Measurements from ENCODE around the gene RGS12. TPM values are rescaled to one million over a fixed set of nuclear protein-coding genes. Genes with fewer than 3 reads are reported as not detected.
A peak's percentile ranks its signal among the peaks of the same experiment; 100 is the strongest.

RGS12 gene
- total RNA-seq, 1 donor from 2014 or later, result 28.2 TPM

DNA sequence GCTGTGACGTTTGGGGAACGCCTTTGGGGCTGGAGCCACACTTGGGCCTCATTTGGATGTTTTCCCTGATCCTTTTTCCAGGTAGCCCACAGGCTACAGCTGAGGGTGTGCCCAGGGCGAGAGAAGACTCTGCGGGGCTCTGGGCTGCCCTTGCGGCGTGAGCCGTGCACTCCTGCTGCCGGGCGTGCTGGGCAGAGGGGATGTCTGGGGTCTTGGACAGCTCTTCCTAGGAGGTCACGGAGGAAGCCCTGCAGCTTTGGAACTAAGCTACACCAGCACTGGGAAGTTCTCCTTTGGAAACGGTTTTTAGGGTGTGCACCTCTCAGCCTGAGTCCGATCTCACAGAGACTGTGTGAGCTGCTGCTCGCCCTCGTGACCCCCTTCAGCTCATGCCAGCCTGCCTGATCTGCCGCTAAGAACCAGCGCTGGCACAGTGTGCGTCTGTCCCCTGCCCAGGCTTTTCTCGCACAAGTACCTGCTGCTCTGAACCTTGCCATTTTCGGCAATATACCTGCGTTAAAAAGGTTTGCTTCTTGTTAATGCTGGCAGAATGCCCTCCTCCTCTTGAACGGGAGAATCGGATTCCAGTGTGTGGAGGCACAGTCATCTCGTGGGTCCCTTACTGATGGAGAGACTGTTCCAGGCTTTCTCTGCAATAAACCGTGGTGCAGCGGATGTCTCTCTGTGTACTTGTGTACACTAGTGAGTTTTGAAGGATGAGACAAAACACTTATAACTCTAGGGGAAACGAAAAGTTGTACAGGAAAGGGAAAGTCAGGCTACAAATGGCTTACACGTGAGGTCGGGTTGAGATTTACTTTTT, 29.6 kb upstream of the RGS12 start:
- H3K9ac ChIP-seq (ENCODE audit: low read depth in 1 of 3, low read length in 3 of 3), result no peak overlapping the region
- H3K4me1 ChIP-seq (ENCODE audit: control insufficient read depth in 3 of 3, insufficient read depth in 3 of 3, low read length in 3 of 3), result peaks cover 0 to 2% (median 0%) of the 10 kb centered on the region in 3 donors
- H3K4me3 ChIP-seq (ENCODE audit: low read length in 3 of 3), result no peak overlapping the region
- peaks cover 0 to 2% (median 0%) of the 10 kb centered on the region in 3 donors for H3K36me3 ChIP-seq (ENCODE audit: control insufficient read depth in 3 of 3, insufficient read depth in 3 of 3, low read length in 3 of 3)
- no peaks in the 10 kb centered on the region for H3K27me3 ChIP-seq (ENCODE audit: control insufficient read depth in 3 of 3, insufficient read depth in 3 of 3, low read length in 3 of 3)
- H3K27ac ChIP-seq (ENCODE audit: low read depth, low read length), result no peak overlapping the region
- no peaks in the 10 kb centered on the region for H3K9me3 ChIP-seq (ENCODE audit: control insufficient read depth in 3 of 3, low read length in 3 of 3)

DNA sequence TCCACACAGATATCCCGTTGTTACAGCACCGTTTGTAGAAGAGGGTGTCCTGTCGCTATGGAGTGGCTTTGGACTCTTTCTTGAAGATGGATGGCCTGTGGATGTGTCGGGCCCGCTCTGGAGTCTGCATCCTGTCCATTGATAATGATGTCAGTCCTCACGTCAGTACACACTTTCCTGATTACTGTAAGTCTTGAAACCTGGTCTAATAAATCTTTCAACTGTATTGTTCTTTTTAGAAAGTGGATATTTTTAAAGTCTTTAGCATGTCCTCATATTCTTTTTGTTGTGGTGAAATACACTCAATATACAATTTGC, 29.0 kb upstream of the RGS12 start:
- Histone ChIP-seq H3K9ac (ENCODE audit: low read depth in 1 of 3, low read length in 3 of 3) (no peak overlapping the region), H3K27me3 (ENCODE audit: control insufficient read depth in 3 of 3, insufficient read depth in 3 of 3, low read length in 3 of 3) (no peaks in the 10 kb centered on the region), H3K36me3 (ENCODE audit: control insufficient read depth in 3 of 3, insufficient read depth in 3 of 3, low read length in 3 of 3) (peaks cover 0 to 2% (median 0%) of the 10 kb centered on the region in 3 donors), H3K9me3 (ENCODE audit: control insufficient read depth in 3 of 3, low read length in 3 of 3) (no peaks in the 10 kb centered on the region), H3K4me1 (ENCODE audit: control insufficient read depth in 3 of 3, insufficient read depth in 3 of 3, low read length in 3 of 3) (peaks cover 0 to 8% (median 0%) of the 10 kb centered on the region in 3 donors), H3K27ac (ENCODE audit: low read depth, low read length) (no peak overlapping the region), H3K4me3 (ENCODE audit: low read length in 3 of 3) (no peak overlapping the region)

GRCh38 chr4:3266076-3266475, 26.7 kb upstream of the RGS12 start:
- Histone ChIP-seq H3K36me3 (ENCODE audit: control insufficient read depth in 3 of 3, insufficient read depth in 3 of 3, low read length in 3 of 3) (peaks cover 0 to 2% (median 0%) of the 10 kb centered on the region in 3 donors), H3K27ac (ENCODE audit: low read depth, low read length) (no peak overlapping the region), H3K27me3 (ENCODE audit: control insufficient read depth in 3 of 3, insufficient read depth in 3 of 3, low read length in 3 of 3) (no peaks in the 10 kb centered on the region), H3K4me3 (ENCODE audit: low read length in 3 of 3) (no peak overlapping the region), H3K9me3 (ENCODE audit: control insufficient read depth in 3 of 3, low read length in 3 of 3) (no peaks in the 10 kb centered on the region), H3K9ac (ENCODE audit: low read depth in 1 of 3, low read length in 3 of 3) (no peak overlapping the region), H3K4me1 (ENCODE audit: control insufficient read depth in 3 of 3, insufficient read depth in 3 of 3, low read length in 3 of 3) (peaks cover 14 to 25% (median 16%) of the 10 kb centered on the region in 3 donors)

DNA sequence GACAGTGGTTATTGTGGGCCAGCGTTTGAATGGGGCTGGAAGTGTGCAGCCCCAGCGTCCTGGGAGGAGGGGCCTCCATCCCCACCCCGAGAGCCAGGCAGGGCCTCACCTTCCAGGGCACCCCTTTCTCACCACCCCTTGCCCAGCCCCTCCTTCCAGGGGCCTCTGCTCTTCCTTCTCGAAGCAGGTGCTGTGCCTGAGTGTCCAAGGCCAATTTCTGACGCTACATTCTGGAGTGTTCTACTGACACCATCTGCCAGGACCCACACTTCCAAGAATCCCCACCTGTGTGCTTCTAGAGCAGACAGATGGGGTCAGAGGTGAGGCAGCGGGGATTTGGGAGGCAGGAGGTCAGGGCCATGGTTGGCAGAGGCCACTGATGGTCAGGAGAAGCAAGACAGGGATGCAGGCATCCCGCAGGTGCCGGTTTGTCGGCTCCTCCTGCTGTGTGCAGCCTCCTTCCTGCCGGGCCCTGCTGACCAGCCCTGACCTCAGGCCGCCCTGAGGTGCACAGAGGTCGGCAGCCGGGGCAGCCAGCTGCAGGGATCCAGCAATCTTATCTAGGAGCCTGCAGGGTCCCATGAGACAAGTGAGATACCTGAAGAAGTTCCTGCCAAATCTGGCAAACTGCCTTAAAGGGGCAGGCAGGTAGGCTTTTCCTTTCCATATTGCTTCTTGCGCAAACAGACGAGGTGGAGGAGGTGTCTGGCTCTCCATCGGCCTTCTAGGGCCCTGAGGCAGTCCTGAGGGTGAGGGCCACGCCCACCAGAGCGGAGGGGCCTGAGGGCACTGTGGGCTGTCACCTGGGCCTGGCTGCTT, 25.0 kb upstream of the RGS12 start:
- Histone ChIP-seq H3K9ac (ENCODE audit: low read depth in 1 of 3, low read length in 3 of 3) (no peak overlapping the region), H3K4me1 (ENCODE audit: control insufficient read depth in 3 of 3, insufficient read depth in 3 of 3, low read length in 3 of 3) (peaks cover 14 to 25% (median 16%) of the 10 kb centered on the region in 3 donors), H3K27ac (ENCODE audit: low read depth, low read length) (no peak overlapping the region), H3K27me3 (ENCODE audit: control insufficient read depth in 3 of 3, insufficient read depth in 3 of 3, low read length in 3 of 3) (no peaks in the 10 kb centered on the region), H3K36me3 (ENCODE audit: control insufficient read depth in 3 of 3, insufficient read depth in 3 of 3, low read length in 3 of 3) (peaks cover 0 to 2% (median 0%) of the 10 kb centered on the region in 3 donors), H3K9me3 (ENCODE audit: control insufficient read depth in 3 of 3, low read length in 3 of 3) (no peaks in the 10 kb centered on the region), H3K4me3 (ENCODE audit: low read length in 3 of 3) (no peak overlapping the region)

- Histone ChIP-seq H3K27me3 (ENCODE audit: control insufficient read depth in 3 of 3, insufficient read depth in 3 of 3, low read length in 3 of 3) (no peaks in the 10 kb centered on the region), H3K9me3 (ENCODE audit: control insufficient read depth in 3 of 3, low read length in 3 of 3) (no peaks in the 10 kb centered on the region), H3K27ac (ENCODE audit: low read depth, low read length) (no peak overlapping the region), H3K36me3 (ENCODE audit: control insufficient read depth in 3 of 3, insufficient read depth in 3 of 3, low read length in 3 of 3) (no peaks in the 10 kb centered on the region), H3K9ac (ENCODE audit: low read depth in 1 of 3, low read length in 3 of 3) (peak overlapping the region in 1 of 3 donors; percentile 5), H3K4me1 (ENCODE audit: control insufficient read depth in 3 of 3, insufficient read depth in 3 of 3, low read length in 3 of 3) (peaks cover 14 to 25% (median 16%) of the 10 kb centered on the region in 3 donors), H3K4me3 (ENCODE audit: low read length in 3 of 3) (no peak overlapping the region)
These were observed 24.3 kb upstream of the RGS12 start for GRCh38 chr4:3268395-3269104.

GRCh38 chr4:3269105-3269927, 23.5 kb upstream of the RGS12 start:
- no peaks in the 10 kb centered on the region for H3K9me3 ChIP-seq (ENCODE audit: control insufficient read depth in 3 of 3, low read length in 3 of 3)
- no peaks in the 10 kb centered on the region for H3K36me3 ChIP-seq (ENCODE audit: control insufficient read depth in 3 of 3, insufficient read depth in 3 of 3, low read length in 3 of 3)
- H3K4me3 ChIP-seq (ENCODE audit: low read length in 3 of 3), result peak overlapping the region; percentile 14 to 54 (median 30)
- H3K4me1 ChIP-seq (ENCODE audit: control insufficient read depth in 3 of 3, insufficient read depth in 3 of 3, low read length in 3 of 3), result peaks cover 14 to 25% (median 16%) of the 10 kb centered on the region in 3 donors
- H3K9ac ChIP-seq (ENCODE audit: low read depth in 1 of 3, low read length in 3 of 3), result peak overlapping the region; percentile 45 to 68 (median 54)
- H3K27ac ChIP-seq (ENCODE audit: low read depth, low read length), result peak overlapping the region; percentile 84
- no peaks in the 10 kb centered on the region for H3K27me3 ChIP-seq (ENCODE audit: control insufficient read depth in 3 of 3, insufficient read depth in 3 of 3, low read length in 3 of 3)

- Histone ChIP-seq H3K4me3 (ENCODE audit: low read length in 3 of 3) (peak overlapping the region; percentile 30 to 54 (median 52)), H3K36me3 (ENCODE audit: control insufficient read depth in 3 of 3, insufficient read depth in 3 of 3, low read length in 3 of 3) (no peaks in the 10 kb centered on the region), H3K9ac (ENCODE audit: low read depth in 1 of 3, low read length in 3 of 3) (peak overlapping the region; percentile 45 to 68 (median 66)), H3K9me3 (ENCODE audit: control insufficient read depth in 3 of 3, low read length in 3 of 3) (no peaks in the 10 kb centered on the region), H3K27ac (ENCODE audit: low read depth, low read length) (peak overlapping the region; percentile 84), H3K4me1 (ENCODE audit: control insufficient read depth in 3 of 3, insufficient read depth in 3 of 3, low read length in 3 of 3) (peaks cover 14 to 25% (median 16%) of the 10 kb centered on the region in 3 donors), H3K27me3 (ENCODE audit: control insufficient read depth in 3 of 3, insufficient read depth in 3 of 3, low read length in 3 of 3) (no peaks in the 10 kb centered on the region)
These were observed 22.7 kb upstream of the RGS12 start for GRCh38 chr4:3269991-3270611.

- no peak overlapping the region for H3K9ac ChIP-seq (ENCODE audit: low read depth in 1 of 3, low read length in 3 of 3)
- H3K36me3 ChIP-seq (ENCODE audit: control insufficient read depth in 3 of 3, insufficient read depth in 3 of 3, low read length in 3 of 3), result no peaks in the 10 kb centered on the region
- no peak overlapping the region for H3K27ac ChIP-seq (ENCODE audit: low read depth, low read length)
- H3K27me3 ChIP-seq (ENCODE audit: control insufficient read depth in 3 of 3, insufficient read depth in 3 of 3, low read length in 3 of 3), result no peaks in the 10 kb centered on the region
- peaks cover 14 to 25% (median 16%) of the 10 kb centered on the region in 3 donors for H3K4me1 ChIP-seq (ENCODE audit: control insufficient read depth in 3 of 3, insufficient read depth in 3 of 3, low read length in 3 of 3)
- H3K9me3 ChIP-seq (ENCODE audit: control insufficient read depth in 3 of 3, low read length in 3 of 3), result no peaks in the 10 kb centered on the region
- H3K4me3 ChIP-seq (ENCODE audit: low read length in 3 of 3), result no peak overlapping the region
These were observed 21.7 kb upstream of the RGS12 start for GRCh38 chr4:3271131-3271530.

GRCh38 chr4:3276986-3277385, 15.8 kb upstream of the RGS12 start:
- no peak overlapping the region for H3K4me3 ChIP-seq (ENCODE audit: low read length in 3 of 3)

More at GRCh38 chr4:3276986-3277385, 15.8 kb upstream of the RGS12 start:
- Histone ChIP-seq H3K27ac (ENCODE audit: low read depth, low read length) (no peak overlapping the region), H3K27me3 (ENCODE audit: control insufficient read depth in 3 of 3, insufficient read depth in 3 of 3, low read length in 3 of 3) (no peaks in the 10 kb centered on the region), H3K36me3 (ENCODE audit: control insufficient read depth in 3 of 3, insufficient read depth in 3 of 3, low read length in 3 of 3) (no peaks in the 10 kb centered on the region), H3K9me3 (ENCODE audit: control insufficient read depth in 3 of 3, low read length in 3 of 3) (no peaks in the 10 kb centered on the region), H3K4me1 (ENCODE audit: control insufficient read depth in 3 of 3, insufficient read depth in 3 of 3, low read length in 3 of 3) (no peaks in the 10 kb centered on the region), H3K9ac (ENCODE audit: low read depth in 1 of 3, low read length in 3 of 3) (no peak overlapping the region)

All from skeletal muscle tissue (tissue), 4 donors.